ENCODE measurements around the gene FBF1.

FBF1 gene

GRCh38 chr17:75965468-75965867, 24.6 kb upstream of the FBF1 start:
- no peak for TF ChIP-seq CTCF (IDR thresholded peaks at IDR 0.05; ENCODE audit: control insufficient read depth, extremely low read depth, insufficient read depth)
- H3K4me3 ChIP-seq (ENCODE audit: low read depth, low read length) = no peak overlapping the region
- no peak for DNase-seq (ENCODE audit: low read depth)

- no peak for TF ChIP-seq CTCF (IDR thresholded peaks at IDR 0.05; ENCODE audit: control insufficient read depth, extremely low read depth, insufficient read depth)
Measured at GRCh38 chr17:75959839-75960511, 19.1 kb upstream of the FBF1 start.

GRCh38 chr17:75959051-75959838, 18.4 kb upstream of the FBF1 start:
- no peak for DNase-seq (ENCODE audit: low read depth)
- H3K4me3 ChIP-seq (ENCODE audit: low read depth, low read length) = peak overlapping the region; percentile 16; the same call in 1 of the 2 replicates
- no peak for TF ChIP-seq CTCF (IDR thresholded peaks at IDR 0.05; ENCODE audit: control insufficient read depth, extremely low read depth, insufficient read depth)

More at GRCh38 chr17:75959839-75960511, 19.1 kb upstream of the FBF1 start:
- DNase-seq (ENCODE audit: low read depth) = no peak
- H3K4me3 ChIP-seq (ENCODE audit: low read depth, low read length) = peak overlapping the region; percentile 16; the same call in 1 of the 2 replicates

GRCh38 chr17:75950855-75951554, 10.2 kb upstream of the FBF1 start:
- TF ChIP-seq CTCF (IDR thresholded peaks at IDR 0.05; ENCODE audit: control insufficient read depth, extremely low read depth, insufficient read depth) = no peak
- DNase-seq (ENCODE audit: low read depth) = no peak
- no peak overlapping the region for H3K4me3 ChIP-seq (ENCODE audit: low read depth, low read length)

GRCh38 chr17:75950421-75950820, 9.6 kb upstream of the FBF1 start:
- no peak for DNase-seq (ENCODE audit: low read depth)
- TF ChIP-seq CTCF (IDR thresholded peaks at IDR 0.05; ENCODE audit: control insufficient read depth, extremely low read depth, insufficient read depth) = no peak
- no peak overlapping the region for H3K4me3 ChIP-seq (ENCODE audit: low read depth, low read length)

- DNase-seq (ENCODE audit: low read depth) = no peak
- no peak overlapping the region for H3K4me3 ChIP-seq (ENCODE audit: low read depth, low read length)
- TF ChIP-seq CTCF (IDR thresholded peaks at IDR 0.05; ENCODE audit: control insufficient read depth, extremely low read depth, insufficient read depth) = no peak
Measured at GRCh38 chr17:75945211-75945610, 4.4 kb upstream of the FBF1 start.

Measured in LNCaP clone FGC (cell line).